B cell (primary cell): ENCODE data around the gene COASY.

Experiments
- CTCF ChIP-seq: fragments of 200-600 bp; IDR thresholded peaks from one replicate; pipeline ENCODE4 v1.8.0; 2022; ENCODE audit warnings: antibody characterized with exemption, mild to moderate bottlenecking
- EZH2 ChIP-seq: IDR thresholded peaks from 2 replicates; pipeline ENCODE4 v1.6.1; 2012; ENCODE audit warnings: borderline replicate concordance, low read depth, mild to moderate bottlenecking, moderate library complexity, low read length; ENCODE audit not compliant: insufficient read depth, poor library complexity, severe bottlenecking

GRCh38 chr17:42537156-42537805 lies 24.7 kb upstream of the COASY start:
- TF ChIP-seq CTCF (no peak), EZH2 (no peak)
